HG03521 (cell line): ENCODE results near the gene PARD3.
A peak's percentile ranks its signal among the peaks of the same experiment; 100 is the strongest.
"Not testable (repeated sequence)": the region's sequence is repeated elsewhere in the genome, so short reads cannot be mapped to it uniquely, and the experiment has no call there.

ENCODE experiments used
- ATAC-seq: cut with Tn5 transposase; IDR thresholded peaks from one replicate; pipeline ENCODE4 v1.9.1; 2021; ENCODE audit warnings: mild to moderate bottlenecking, moderate library complexity; ENCODE audit not compliant: unreplicated experiment

Gene PARD3

GRCh38 chr10:34815185-34816084 is at the start of gene PARD3:
Gene PARD3 (minus strand): TSS chr10:34815296. CDS start chr10:34814995, 301 bp downstream.
- peak; percentile 43 for ATAC-seq

DNA sequence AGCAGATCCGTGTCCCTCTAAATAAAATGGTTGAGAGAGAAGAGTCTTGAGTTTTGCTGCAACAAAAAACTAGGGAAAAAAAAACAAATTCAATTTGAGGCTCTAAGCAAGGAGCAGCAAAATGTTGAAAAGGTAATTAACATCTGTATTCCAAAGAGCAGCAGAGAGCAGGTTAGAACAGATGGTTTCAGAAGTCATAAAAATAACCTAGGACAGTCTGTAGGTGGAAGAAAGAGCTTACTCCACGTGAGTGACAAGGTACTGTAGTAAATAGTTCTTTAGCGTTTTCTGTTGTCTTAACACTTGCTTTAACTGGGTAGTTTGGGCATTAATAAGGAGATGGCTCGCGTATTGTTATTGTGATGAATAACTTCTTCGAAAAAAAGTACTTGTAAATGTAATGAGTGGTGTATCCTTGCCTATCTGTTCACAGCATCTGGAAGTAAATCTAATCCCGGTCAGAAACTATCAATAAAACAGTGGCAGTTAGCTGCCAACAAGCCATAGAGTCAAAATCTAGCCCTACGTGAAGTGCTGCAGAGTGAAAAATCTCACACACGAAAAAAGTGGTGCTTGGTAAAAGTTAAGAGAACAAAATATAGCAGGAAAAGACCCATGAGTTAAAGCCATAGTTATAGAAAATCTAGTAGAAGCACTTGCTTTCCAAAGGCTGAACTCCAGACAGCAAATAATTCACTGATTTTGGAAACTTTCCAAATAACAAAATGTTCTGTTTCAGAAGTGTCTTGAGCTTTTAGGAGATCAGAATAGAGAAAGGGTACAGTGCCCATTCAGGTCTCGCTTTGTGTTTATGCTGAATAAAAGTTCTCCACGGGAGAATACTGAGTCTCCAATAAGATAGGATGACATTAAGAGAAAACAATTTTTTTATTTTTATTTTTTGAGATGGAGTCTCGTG is 49.3 kb upstream of the PARD3 start:
- ATAC-seq = no peak

DNA sequence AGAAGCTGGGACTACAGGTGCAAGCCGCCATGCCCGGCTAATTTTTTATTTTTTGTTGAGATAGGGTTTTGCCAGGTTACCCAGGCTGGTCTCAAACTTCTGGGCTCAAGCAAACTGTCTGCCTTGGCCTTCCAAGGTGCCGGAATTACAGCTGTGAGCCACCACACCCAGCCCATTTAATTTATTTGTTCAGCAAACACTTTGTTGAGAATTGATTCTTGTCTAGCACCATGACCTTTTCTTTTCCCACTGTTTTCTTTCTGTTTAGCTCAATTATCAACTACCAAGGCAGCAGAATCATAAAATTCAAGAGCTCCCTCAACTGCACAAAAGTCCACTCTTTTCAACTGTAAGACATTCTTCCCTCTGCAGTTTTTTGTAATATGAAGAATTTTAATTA is 47.8 kb upstream of the PARD3 start:
- ATAC-seq = no peak

GRCh38 chr10:34861293-34862021 is 46.4 kb upstream of the PARD3 start:
- ATAC-seq = no peak

DNA sequence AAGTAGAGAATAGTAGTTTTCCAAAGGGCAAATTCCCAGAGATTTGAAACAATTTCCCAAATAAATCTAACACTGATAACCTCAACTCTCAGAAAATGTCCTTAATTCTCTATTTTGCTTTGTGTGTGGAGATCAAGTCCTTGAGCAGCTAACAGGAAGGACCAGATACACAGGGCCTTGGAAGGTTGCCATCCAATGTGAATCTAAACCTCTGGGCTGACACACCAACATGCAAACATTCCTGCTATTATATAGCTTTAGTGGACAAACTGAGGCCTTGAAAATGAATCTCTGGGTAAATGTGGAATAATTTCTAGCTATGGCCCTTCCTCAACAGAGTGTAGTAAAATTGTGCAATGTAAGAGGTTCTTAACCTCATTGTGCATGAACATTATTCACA is 44.1 kb upstream of the PARD3 start:
- ATAC-seq = no peak

DNA sequence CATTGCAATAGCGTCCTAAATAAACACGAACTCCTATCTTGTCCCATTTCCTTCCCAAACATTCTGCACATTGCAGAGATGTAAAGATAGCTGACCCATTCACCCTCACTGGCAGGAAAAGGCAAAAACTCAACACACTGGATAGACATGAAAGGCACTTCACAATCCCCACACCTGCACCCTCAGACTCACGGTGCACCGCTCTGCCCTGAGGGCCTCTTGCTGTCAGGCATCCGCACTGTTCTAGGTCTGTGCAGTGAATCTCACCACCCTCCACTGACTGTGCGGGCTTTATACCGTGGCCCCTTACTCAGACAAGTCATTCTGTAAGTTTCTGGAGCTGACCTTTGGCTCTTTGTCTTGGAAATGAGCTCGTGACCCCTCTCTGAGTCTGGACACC is 42.9 kb upstream of the PARD3 start:
- ATAC-seq = no peak

- no peak for ATAC-seq
Observed at GRCh38 chr10:34854147-34854601, 39.1 kb upstream of the PARD3 start.

DNA sequence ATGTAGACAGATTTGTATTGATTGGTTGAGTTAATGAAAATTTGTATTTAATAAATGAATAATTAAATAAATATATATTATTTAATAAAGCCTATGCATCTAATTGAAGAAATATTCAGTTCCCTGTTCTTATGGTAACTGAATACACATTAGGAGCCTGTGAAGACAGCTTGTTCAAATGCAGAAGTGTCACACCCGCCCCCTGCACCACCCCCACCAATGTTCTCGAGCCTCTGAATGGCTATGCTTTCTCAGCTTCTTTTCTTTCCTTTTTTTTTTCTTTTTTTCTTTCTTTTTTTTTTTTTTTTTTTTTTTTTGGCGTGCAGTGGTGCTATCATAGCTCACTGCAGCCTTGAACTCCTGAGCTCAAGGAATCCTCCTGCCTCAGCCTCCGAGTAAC is 38.3 kb upstream of the PARD3 start:
- ATAC-seq = no peak

DNA sequence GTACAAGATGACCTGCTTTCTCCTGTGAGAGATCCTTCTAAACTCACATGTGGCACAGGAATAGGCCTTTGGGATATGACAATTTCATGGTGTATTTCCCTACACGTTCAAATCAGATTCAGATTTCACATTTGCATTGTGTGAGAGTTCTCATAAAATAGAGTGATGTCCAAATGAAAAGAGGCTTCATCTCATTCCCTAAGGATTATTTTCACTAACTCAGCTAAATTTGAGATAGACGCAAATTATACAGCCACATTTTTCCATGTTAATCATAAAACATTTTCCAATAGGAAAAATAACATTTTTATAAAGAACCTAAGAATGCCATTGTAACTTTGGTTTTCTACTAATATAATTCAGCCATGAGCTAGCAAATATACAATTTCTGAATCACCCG is 35.5 kb upstream of the PARD3 start:
- no peak for ATAC-seq

DNA sequence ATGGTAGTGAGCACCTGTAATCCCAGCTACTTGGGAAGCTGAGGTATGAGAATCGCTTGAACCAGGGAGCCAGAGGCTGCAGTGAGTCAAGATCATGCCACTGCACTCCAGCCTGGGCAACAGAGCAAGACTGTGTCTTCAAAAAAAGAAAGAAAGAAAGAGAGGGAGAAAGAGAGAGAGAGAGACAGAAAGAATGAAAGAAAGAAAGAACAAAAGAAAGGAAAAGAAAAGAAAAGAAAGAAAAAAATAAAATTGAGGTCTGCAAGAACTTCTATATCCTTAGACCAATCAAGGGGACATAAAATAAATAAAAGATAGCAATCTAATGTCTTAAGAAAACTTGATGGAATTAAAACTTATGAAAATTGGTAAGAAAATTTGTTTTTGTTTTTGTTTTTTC is 34.9 kb upstream of the PARD3 start:
- no peak for ATAC-seq

GRCh38 chr10:34845070-34845469 is 30.0 kb upstream of the PARD3 start:
- no peak for ATAC-seq

GRCh38 chr10:34844448-34844847 is 29.4 kb upstream of the PARD3 start:
- no peak for ATAC-seq

DNA sequence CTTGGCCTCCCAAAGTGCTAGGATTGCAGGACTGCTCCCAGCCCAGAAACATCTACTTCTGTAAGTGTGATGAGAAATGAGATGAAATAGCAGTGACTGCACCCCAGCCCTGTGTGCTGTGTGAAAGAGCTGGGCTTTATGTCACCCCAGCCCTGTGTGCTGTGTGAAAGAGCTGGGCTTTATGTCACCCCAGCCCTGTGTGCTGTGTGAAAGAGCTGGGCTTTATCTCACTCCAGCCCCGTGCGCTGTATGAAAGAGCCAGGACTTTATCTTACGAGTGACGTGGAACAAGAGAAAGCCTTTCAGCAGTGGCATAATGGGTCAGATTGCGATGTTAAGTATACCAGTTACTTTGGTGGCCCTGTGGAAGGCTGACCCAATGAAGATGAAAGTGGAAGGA is 28.4 kb upstream of the PARD3 start:
- not testable (repeated sequence) for ATAC-seq

GRCh38 chr10:34838366-34838900 is 23.3 kb upstream of the PARD3 start:
- ATAC-seq = no peak

DNA sequence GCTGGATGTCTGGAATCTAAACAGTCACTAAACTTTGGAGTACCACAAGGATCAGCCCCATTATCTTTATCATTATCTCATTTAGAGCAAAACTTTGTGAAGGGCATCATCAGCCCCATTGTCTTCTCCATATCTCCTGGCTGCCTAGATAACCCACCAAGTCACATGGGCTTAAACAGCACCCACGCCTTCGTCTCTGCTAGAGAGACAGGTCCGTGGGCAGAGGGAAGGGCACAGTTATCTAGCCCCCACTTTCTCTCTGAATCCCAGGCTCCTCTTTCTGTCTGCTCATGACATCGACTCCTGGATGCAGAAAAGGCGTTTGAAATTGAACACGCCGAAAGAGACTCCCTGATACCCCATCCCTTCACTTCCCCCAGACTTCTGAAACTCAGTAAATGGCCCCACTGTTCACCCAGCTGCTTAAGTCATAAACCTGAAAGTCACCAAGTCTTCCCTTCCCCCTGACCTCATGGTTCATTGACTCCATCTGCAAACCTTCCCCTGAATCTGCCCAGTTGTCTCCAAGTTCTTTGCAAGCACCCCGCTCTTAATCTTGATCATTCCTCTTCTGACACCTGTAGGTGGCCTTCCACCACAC is 20.9 kb upstream of the PARD3 start:
- ATAC-seq = no peak

GRCh38 chr10:34834274-34834673 is 19.2 kb upstream of the PARD3 start:
- ATAC-seq = no peak

GRCh38 chr10:34830217-34830822 is 15.2 kb upstream of the PARD3 start:
- ATAC-seq = no peak

DNA sequence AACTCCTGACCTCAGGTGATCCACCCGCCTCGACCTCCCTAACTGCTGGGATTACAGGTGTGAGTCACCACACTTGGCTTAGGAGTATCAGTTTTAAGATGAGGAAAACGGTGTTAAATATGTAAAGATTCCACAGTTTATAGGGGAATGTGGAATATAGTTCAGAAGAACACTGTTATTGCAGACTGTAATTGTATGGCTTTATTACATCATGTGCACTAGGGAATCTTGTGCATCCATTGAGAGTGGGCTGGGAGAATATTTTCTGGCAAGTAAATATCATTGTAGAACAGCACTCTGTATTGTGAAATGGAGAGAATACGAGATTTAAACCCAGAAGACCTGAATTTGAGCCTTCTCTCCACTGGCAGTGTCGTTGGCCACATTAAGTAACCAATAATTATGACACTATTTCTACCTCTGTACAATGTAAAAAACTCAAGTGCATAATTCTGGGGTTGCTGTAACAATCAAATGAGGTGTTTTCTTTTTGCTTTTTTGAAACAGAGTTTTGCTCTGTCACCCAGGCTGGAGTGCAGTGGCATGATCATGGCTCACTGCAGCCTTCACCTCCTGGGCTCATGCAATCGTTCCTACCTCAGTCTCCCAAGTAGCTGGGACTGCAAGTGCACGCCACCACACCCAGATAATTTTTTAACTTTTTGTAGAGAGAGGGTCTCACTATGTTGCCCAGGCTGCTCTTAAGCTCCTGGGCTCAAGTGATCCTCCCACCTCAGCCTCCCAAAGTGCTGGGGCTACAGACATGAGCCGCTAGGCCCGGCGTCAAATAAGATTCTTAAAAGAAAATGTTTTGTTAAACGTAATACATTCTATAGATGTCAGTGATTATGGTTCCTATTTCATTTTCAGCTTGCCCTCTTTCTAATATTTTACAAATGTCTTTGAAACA is 12.0 kb upstream of the PARD3 start:
- no peak for ATAC-seq

DNA sequence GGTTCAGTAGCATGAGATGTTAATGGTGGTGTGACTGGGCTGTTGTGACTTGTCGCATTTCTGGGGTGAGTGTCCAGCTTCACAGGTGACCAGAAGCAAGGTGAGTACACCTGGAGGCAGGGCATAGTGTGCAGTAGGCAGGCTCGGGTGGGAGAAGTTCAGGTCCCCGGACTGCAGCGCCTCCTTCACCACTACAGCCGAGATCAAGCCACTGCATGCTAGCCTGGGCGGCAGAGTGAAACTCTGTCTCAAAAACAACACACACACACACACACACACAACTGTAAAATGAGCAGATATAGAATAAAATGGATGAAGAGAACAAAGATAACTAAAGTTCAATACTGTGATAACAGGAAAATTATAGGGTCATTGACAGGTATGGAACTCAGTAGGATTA is 11.1 kb upstream of the PARD3 start:
- no peak for ATAC-seq
